Central memory CD8-positive, alpha-beta T cell (primary cell): ENCODE results near the gene WBP11.

Experiments used
- ATAC-seq: fragments of 150-1000 bp; cut with Tn5 transposase; replicated peaks from 2 replicates; pipeline ENCODE4 v1.10.0; 2022; ENCODE audit warnings: mild to moderate bottlenecking, moderate FRiP score, moderate number of reproducible peaks; ENCODE audit not compliant: poor library complexity, severe bottlenecking; ENCODE audit errors: extremely low read depth
- DNase-seq, 2 donors: peaks; one replicate each; pipeline ENCODE4 v3.0.0; 2021; ENCODE audit warnings: low spot score in 2 of 2
- H3K27ac Mint-ChIP-seq: one replicate; pipeline ENCODE4 v1.8.0; 2022; ENCODE audit warnings: low read depth, mild to moderate bottlenecking, moderate library complexity, mixed read lengths
- H3K27me3 Mint-ChIP-seq: one replicate; pipeline ENCODE4 v1.8.0; 2022; ENCODE audit warnings: mixed read lengths
- H3K36me3 Mint-ChIP-seq: one replicate; pipeline ENCODE4 v1.8.0; 2022; ENCODE audit warnings: mild to moderate bottlenecking, moderate library complexity, mixed read lengths; ENCODE audit not compliant: insufficient read depth
- H3K4me1 Mint-ChIP-seq: one replicate; pipeline ENCODE4 v1.8.0; 2022; ENCODE audit warnings: mixed read lengths
- H3K4me3 Mint-ChIP-seq: one replicate; pipeline ENCODE4 v1.8.0; 2022; ENCODE audit warnings: mild to moderate bottlenecking, moderate library complexity, mixed read lengths
- H3K9me3 Mint-ChIP-seq: one replicate; pipeline ENCODE4 v1.8.0; 2022; ENCODE audit warnings: mixed read lengths

WBP11 gene

GRCh38 chr12:14810167-14810952 lies 7.1 kb upstream of the WBP11 start:
- DNase-seq (no peak), ATAC-seq (no peak)
- Mint-ChIP-seq H3K4me3 (no peak overlapping the region), H3K36me3 (no peaks in the 10 kb centered on the region), H3K27ac (no peak overlapping the region), H3K4me1 (peaks cover 5% of the 10 kb centered on the region), H3K27me3 (no peaks in the 10 kb centered on the region), H3K9me3 (no peaks in the 10 kb centered on the region)

DNA sequence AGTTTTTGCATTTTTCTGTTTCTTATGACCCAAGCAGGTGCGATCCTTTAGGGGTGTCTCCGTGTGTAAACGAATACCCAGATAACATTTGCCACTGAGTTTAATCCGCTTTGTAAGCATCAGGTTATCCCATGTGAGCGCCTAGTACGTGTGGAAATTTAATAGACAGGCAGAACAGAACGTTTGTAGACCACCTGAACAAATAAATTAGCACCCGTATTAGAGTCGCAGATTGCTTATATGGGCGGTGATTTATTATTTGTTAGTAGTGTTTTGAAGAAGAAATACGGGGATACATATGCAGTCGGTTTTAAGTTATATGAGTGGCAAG lies 517 bp upstream of the WBP11 start:
- H3K36me3 Mint-ChIP-seq = peaks cover 13% of the 10 kb centered on the region
- H3K4me1 Mint-ChIP-seq = peaks cover 13% of the 10 kb centered on the region
- H3K27ac Mint-ChIP-seq = no peak overlapping the region
- DNase-seq (no peak), ATAC-seq (peak; percentile 8)
- H3K9me3 Mint-ChIP-seq = no peaks in the 10 kb centered on the region
- no peak overlapping the region for H3K4me3 Mint-ChIP-seq
- H3K27me3 Mint-ChIP-seq = no peaks in the 10 kb centered on the region

DNA sequence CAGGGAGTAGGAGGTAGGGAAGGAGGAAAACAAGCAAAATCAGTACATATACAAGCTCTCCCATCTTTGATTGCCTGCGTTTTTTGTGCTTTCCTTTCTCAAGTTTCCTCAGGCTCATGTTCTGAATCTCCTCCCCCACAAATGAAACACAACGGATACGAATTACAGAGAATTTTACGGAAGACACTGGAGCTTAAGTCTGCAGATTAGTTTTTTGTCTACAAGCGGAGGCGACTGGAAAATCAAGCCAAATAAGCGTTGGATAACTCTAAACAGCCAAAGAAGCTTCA lies 612 bp downstream of the WBP11 start:
- H3K9me3 Mint-ChIP-seq = no peaks in the 10 kb centered on the region
- H3K4me1 Mint-ChIP-seq = peaks cover 13% of the 10 kb centered on the region
- ATAC-seq (peak; percentile 0), DNase-seq (no peak)
- H3K4me3 Mint-ChIP-seq = no peak overlapping the region
- H3K36me3 Mint-ChIP-seq = peaks cover 23% of the 10 kb centered on the region
- H3K27me3 Mint-ChIP-seq = no peaks in the 10 kb centered on the region
- no peak overlapping the region for H3K27ac Mint-ChIP-seq

GRCh38 chr12:14802247-14802646 lies 1.0 kb downstream of the WBP11 start:
- H3K4me3 Mint-ChIP-seq = no peak overlapping the region
- H3K27me3 Mint-ChIP-seq = no peaks in the 10 kb centered on the region
- H3K27ac Mint-ChIP-seq = no peak overlapping the region
- no peak for DNase-seq
- peaks cover 17% of the 10 kb centered on the region for H3K4me1 Mint-ChIP-seq
- H3K36me3 Mint-ChIP-seq = peaks cover 27% of the 10 kb centered on the region
- ATAC-seq = no peak
- H3K9me3 Mint-ChIP-seq = no peaks in the 10 kb centered on the region

DNA sequence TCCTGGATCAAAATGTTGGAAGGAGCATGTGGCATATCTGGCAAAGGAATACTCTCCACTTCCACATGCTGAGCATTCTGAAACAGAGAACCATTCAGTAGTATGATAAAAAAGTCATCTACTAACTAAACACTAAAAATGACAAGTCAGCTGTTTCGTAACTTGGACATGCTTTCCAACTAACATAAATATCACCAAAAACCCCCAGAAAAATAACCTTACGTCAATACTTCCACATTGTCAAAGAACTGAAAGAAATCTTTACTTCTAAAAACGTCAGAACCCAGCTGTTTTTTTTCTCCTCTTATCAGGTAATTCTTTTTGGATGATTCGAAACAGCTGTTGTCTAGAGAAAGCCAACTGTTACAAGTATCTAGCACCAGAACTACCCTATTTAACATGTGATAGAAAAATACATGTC lies 8.2 kb downstream of the WBP11 start:
- H3K36me3 Mint-ChIP-seq = peaks cover 80% of the 10 kb centered on the region
- peaks cover 13% of the 10 kb centered on the region for H3K4me1 Mint-ChIP-seq
- no peak for ATAC-seq
- no peaks in the 10 kb centered on the region for H3K27me3 Mint-ChIP-seq
- no peak overlapping the region for H3K4me3 Mint-ChIP-seq
- H3K9me3 Mint-ChIP-seq = no peaks in the 10 kb centered on the region
- DNase-seq = no peak
- no peak overlapping the region for H3K27ac Mint-ChIP-seq

DNA sequence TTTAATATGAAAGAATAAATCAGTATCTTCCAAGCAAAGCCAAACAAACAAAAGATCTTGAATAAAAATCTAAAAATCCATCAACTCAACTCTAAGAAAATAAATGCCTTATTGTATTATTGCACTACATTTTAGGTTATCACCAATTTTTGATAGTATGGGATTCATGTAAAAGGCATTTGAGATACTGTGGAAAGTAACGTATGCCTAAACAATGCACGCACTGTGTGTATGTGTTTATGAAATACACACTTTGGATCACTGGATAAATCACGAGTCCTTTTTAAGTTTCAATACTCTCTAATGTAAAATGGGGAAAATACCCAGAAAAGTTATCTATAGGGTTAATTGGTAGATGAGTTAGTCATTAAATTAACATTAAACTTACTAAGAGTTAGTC lies 17.7 kb downstream of the WBP11 start:
- Mint-ChIP-seq H3K9me3 (no peaks in the 10 kb centered on the region), H3K27me3 (no peaks in the 10 kb centered on the region), H3K4me1 (no peaks in the 10 kb centered on the region), H3K27ac (no peak overlapping the region), H3K4me3 (no peak overlapping the region), H3K36me3 (peaks cover 49% of the 10 kb centered on the region)
- ATAC-seq (no peak), DNase-seq (no peak)

GRCh38 chr12:14784471-14784870 lies 18.8 kb downstream of the WBP11 start:
- Mint-ChIP-seq H3K27ac (no peak overlapping the region), H3K4me1 (no peaks in the 10 kb centered on the region), H3K27me3 (no peaks in the 10 kb centered on the region), H3K36me3 (peaks cover 38% of the 10 kb centered on the region), H3K4me3 (no peak overlapping the region), H3K9me3 (no peaks in the 10 kb centered on the region)
- ATAC-seq (no peak), DNase-seq (no peak)

DNA sequence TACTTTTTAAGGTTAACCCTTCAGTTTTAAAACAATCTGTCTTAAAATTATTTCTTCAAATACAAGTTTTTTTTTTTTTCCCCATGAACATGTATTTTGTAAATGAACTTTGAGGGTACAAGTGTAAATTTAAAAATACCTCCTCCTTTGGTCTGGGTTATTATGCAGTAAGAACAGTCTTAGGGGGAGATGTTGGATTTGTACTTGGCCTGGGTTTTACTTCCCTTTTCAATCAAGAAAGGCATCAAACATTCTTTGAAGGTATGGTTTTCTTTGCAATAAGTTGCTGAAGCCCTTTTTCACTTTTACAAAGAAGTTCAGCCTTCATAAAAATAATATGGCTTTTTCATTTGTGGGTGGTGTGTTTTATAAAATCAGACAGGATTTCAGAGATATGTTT lies 20.5 kb downstream of the WBP11 start:
- no peaks in the 10 kb centered on the region for H3K9me3 Mint-ChIP-seq
- DNase-seq (no peak), ATAC-seq (no peak)
- H3K4me3 Mint-ChIP-seq = no peak overlapping the region
- peaks cover 5% of the 10 kb centered on the region for H3K4me1 Mint-ChIP-seq
- no peaks in the 10 kb centered on the region for H3K27me3 Mint-ChIP-seq
- H3K36me3 Mint-ChIP-seq = peaks cover 21% of the 10 kb centered on the region
- no peak overlapping the region for H3K27ac Mint-ChIP-seq

DNA sequence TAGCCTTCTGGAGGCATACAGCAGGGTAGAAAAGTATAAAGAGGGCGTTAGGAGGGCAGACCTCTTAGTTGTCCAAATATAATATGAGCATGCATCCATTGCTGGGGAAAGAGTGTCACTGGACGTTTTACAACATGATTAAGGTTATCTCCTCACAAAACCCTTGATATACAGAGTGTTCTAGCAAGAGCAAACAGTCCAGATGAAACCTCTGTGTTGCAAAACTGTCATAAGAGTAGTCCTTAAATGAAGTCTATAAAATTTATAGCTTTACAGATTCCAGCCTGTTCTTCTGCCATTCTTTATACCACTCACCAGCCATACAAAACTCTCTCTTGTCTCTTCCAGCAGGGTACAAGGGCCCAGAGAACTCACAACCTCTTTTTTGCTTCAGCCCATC lies 21.7 kb downstream of the WBP11 start:
- peaks cover 9% of the 10 kb centered on the region for H3K4me1 Mint-ChIP-seq
- ATAC-seq (no peak), DNase-seq (no peak)
- H3K27me3 Mint-ChIP-seq = no peaks in the 10 kb centered on the region
- H3K27ac Mint-ChIP-seq = no peak overlapping the region
- peaks cover 11% of the 10 kb centered on the region for H3K36me3 Mint-ChIP-seq
- no peaks in the 10 kb centered on the region for H3K9me3 Mint-ChIP-seq
- no peak overlapping the region for H3K4me3 Mint-ChIP-seq

DNA sequence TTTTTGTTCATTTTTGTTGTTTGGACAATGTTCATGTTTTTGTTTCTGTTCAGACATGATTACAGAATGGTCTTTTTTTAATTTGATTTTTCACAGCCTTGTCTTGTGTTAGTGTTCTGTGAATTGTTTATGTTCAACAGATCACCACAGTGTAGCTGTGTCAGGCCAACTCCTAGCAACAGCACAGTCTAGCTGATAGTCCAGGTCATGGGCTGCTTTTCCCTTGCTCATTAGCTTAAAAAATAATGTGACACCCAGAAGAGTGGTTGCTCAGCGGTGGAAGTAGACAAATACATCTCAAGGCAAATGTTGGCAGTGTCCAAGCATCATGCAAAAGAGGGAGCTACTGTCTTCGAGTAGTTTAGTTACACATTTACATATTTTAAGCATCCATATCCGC lies 22.4 kb downstream of the WBP11 start:
- Mint-ChIP-seq H3K27ac (no peak overlapping the region), H3K9me3 (no peaks in the 10 kb centered on the region), H3K4me1 (peaks cover 16% of the 10 kb centered on the region), H3K27me3 (no peaks in the 10 kb centered on the region), H3K4me3 (no peak overlapping the region), H3K36me3 (peaks cover 7% of the 10 kb centered on the region)
- DNase-seq = no peak
- ATAC-seq = no peak

GRCh38 chr12:14779834-14780233 lies 23.4 kb downstream of the WBP11 start:
- Mint-ChIP-seq H3K9me3 (no peaks in the 10 kb centered on the region), H3K4me3 (no peak overlapping the region), H3K4me1 (peaks cover 26% of the 10 kb centered on the region), H3K27ac (no peak overlapping the region), H3K27me3 (no peaks in the 10 kb centered on the region), H3K36me3 (peaks cover 5% of the 10 kb centered on the region)
- DNase-seq = no peak
- ATAC-seq = no peak

- ATAC-seq = no peak
- Mint-ChIP-seq H3K36me3 (peaks cover 15% of the 10 kb centered on the region), H3K4me1 (peaks cover 42% of the 10 kb centered on the region), H3K9me3 (no peaks in the 10 kb centered on the region), H3K27me3 (no peaks in the 10 kb centered on the region), H3K4me3 (no peak overlapping the region), H3K27ac (no peak overlapping the region)
- DNase-seq = no peak
These were observed 26.0 kb downstream of the WBP11 start for GRCh38 chr12:14777271-14777670.

DNA sequence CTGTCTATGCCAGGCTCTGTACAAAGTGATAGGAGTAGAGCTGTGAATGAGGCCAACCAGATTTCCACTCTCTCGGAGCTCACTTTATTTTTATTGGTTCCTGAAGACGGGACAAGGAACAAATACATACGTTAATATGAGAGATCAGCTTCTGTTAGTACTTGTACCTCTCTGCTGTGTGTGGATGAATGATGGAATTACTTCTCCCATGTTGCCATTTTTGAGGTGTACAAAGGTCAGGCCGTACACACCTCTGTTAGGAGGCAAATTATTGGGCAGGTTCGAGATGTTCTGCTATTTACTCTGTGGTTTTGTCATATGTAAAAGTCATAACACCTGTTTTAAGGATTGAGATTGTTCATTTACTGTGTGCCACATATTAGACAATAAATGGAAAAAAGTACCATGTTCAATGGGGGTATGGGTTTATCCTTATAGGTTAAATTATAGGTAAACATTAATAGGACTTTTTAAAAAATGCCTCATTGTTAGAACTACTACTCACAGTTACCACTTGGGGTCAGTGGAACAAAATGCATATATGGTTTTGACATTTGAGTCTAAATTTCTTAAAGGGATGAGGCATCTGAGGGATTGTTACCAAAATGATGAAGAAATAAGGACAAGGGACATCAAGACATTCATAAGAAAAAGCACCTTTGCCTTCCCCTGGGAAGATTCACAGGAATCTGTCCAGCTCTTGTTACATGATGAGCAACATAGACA lies 26.9 kb downstream of the WBP11 start:
- H3K9me3 Mint-ChIP-seq = no peaks in the 10 kb centered on the region

More for the DNA sequence above, 26.9 kb downstream of the WBP11 start:
- Mint-ChIP-seq H3K4me3 (no peak overlapping the region), H3K4me1 (peaks cover 51% of the 10 kb centered on the region), H3K27ac (no peak overlapping the region), H3K27me3 (no peaks in the 10 kb centered on the region), H3K36me3 (peaks cover 18% of the 10 kb centered on the region)
- no peak for ATAC-seq
- DNase-seq = no peak
